ENCODE measurements around the gene PARP3. TPM values are rescaled to one million over a fixed set of nuclear protein-coding genes. Genes with fewer than 3 reads are reported as not detected.

The PARP3 gene
- polyA plus RNA-seq, 2 of the 4 experiments (the other 2 are of a cell fraction) = 7.6 to 11.0 TPM

DNA sequence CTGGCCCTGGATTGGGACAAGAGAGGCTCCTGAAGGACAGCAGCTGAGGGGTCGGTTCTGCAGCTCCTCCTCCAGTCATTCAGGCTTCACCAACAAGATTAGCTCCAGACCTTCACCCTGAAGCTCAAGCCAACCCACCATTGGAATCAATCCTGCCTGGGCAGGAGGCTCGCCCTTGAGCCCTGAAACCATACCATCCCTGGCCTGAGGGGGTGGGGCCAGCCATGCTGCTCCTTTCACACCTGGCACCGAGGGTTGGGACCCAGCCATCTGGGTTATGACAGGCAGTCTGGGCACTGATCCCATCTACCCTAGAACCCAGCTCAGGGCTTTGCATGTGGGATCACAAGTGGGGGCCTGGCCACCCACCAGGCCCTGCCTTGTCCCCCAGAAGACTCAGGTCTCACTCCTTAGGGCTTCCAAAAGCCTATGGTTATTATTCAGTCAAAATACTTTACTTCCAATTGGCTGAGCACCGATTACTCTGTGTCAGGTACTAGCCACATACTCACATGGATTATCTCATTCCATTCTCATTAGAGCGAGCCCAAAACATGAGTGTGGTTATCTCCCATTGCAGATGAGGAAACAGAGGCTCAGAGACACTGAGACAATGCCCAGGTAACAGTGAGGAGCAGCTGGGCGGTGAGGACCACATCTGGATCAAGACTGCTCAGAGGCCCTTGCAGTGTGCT lies 28.6 kb downstream of the PARP3 start:
- Histone ChIP-seq H3K9me3 (no peaks in the 10 kb centered on the region), H3K4me3 (no peak overlapping the region), H3K27ac (no peak overlapping the region), H3K4me1 (peaks cover 26% of the 10 kb centered on the region), H3K4me2 (no peak overlapping the region)
- ATAC-seq (no peak), DNase-seq (ENCODE audit: low read depth in 1 of 2, low spot score in 1 of 2) (no peak), FAIRE-seq (no peak)
- CTCF ChIA-PET = interaction anchor here (0.8 to 7.1 kb wide), 3 partner anchors 12 to 477 kb away, joined by 3 to 53 read pairs (median 37); partner anchors contain the start of genes ACY1, PARP3 and RRP9
- POLR2A ChIA-PET = no interaction called here
- TF ChIP-seq ESRRA (IDR thresholded peaks at IDR 0.05; ENCODE audit: borderline replicate concordance, low read length) (no peak), JUN (IDR thresholded peaks at IDR 0.05) (no peak), PHF8 (IDR thresholded peaks at IDR 0.05; ENCODE audit: borderline replicate concordance, low read depth) (no peak), HES2 (IDR thresholded peaks at IDR 0.05) (no peak), TP53 (CRISPR knock-in tag; IDR thresholded peaks at IDR 0.05) (no peak), CBX8 (IDR thresholded peaks at IDR 0.05) (no peak), REST (IDR thresholded peaks at IDR 0.05) (no peak), FOSB (CRISPR knock-in tag; IDR thresholded peaks at IDR 0.05) (no peak), CHD2 (IDR thresholded peaks at IDR 0.05; ENCODE audit: low read length, partially characterized antibody) (no peak), RARB (CRISPR knock-in tag; IDR thresholded peaks at IDR 0.05) (no peak), CEBPB (IDR thresholded peaks at IDR 0.05) (no peak), JUNB (IDR thresholded peaks at IDR 0.05) (no peak), EHMT2 (IDR thresholded peaks at IDR 0.05; ENCODE audit: low read depth) (no peak), KDM1A (IDR thresholded peaks at IDR 0.05; ENCODE audit: low read depth) (no peak), POLR2A (IDR thresholded peaks at IDR 0.05; ENCODE audit: low read length) (no peak), ZSCAN20 (CRISPR knock-in tag; IDR thresholded peaks at IDR 0.05) (no peak), RNF2 (IDR thresholded peaks at IDR 0.05; ENCODE audit: borderline replicate concordance, low read depth) (no peak), POLR2AphosphoS2 (conservative IDR thresholded peaks at IDR 0.05; ENCODE audit: low read length) (no peak), RCOR1 (IDR thresholded peaks at IDR 0.05; ENCODE audit: low read depth, low read length) (no peak)
- 81% methylated on average over 6 of the region's 6 CpGs for WGBS (ENCODE audit: missing lambda C conversion rate)

DNA sequence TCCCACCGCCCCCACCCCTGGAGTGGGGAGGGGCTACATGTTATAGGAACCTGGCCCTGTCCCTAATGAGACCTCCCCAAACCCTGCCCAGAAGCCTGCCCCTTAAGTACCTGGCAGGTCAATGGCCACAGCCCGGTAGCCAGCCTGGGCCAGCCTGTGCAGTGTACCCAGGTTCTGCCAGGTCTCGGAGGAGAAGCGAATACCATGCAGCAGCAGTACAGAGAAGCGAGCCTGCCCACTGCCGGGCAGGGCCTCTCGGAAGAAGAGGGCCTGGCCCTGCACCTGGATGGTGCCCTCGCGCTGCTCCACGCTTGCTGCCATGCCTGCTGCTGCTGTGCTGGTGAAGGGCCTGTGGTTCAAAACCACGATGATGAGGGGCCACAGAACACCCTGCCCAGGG lies 29.2 kb downstream of the PARP3 start:
- ATAC-seq (no peak), DNase-seq (ENCODE audit: low read depth in 1 of 2, low spot score in 1 of 2) (no peak), FAIRE-seq (no peak)
- H3K4me2 ChIP-seq = no peak overlapping the region
- ChIA-PET CTCF (interaction anchor here (0.8 to 7.1 kb wide), 2 partner anchors 12 to 477 kb away, joined by 3 to 53 read pairs; partner anchors contain the start of gene ACY1), POLR2A (no interaction called here)
- no peaks in the 10 kb centered on the region for H3K9me3 ChIP-seq
- no CpG with 5 or more reads among the region's 11 CpGs for WGBS (ENCODE audit: missing lambda C conversion rate)
- H3K4me1 ChIP-seq = peaks cover 26% of the 10 kb centered on the region
- H3K4me3 ChIP-seq = no peak overlapping the region
- no peak overlapping the region for H3K27ac ChIP-seq
- TF ChIP-seq, protein P1, sequence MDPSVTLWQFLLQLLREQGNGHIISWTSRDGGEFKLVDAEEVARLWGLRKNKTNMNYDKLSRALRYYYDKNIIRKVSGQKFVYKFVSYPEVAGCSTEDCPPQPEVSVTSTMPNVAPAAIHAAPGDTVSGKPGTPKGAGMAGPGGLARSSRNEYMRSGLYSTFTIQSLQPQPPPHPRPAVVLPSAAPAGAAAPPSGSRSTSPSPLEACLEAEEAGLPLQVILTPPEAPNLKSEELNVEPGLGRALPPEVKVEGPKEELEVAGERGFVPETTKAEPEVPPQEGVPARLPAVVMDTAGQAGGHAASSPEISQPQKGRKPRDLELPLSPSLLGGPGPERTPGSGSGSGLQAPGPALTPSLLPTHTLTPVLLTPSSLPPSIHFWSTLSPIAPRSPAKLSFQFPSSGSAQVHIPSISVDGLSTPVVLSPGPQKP (IDR thresholded peaks at IDR 0.05; ENCODE audit: low read depth, low read length) = no peak
- TF ChIP-seq KDM5A (IDR thresholded peaks at IDR 0.05) (no peak), CHD2 (IDR thresholded peaks at IDR 0.05; ENCODE audit: low read length, partially characterized antibody) (no peak), REST (IDR thresholded peaks at IDR 0.05) (no peak), POLR2AphosphoS2 (conservative IDR thresholded peaks at IDR 0.05; ENCODE audit: low read length) (no peak), CBX2 (IDR thresholded peaks at IDR 0.05; ENCODE audit: borderline replicate concordance, low read depth) (no peak), SMC3 (IDR thresholded peaks at IDR 0.05) (no peak), HDAC2 (IDR thresholded peaks at IDR 0.05) (no peak), NPAS2 (CRISPR knock-in tag; IDR thresholded peaks at IDR 0.05; ENCODE audit: borderline replicate concordance) (no peak), KDM1A (IDR thresholded peaks at IDR 0.05; ENCODE audit: low read depth) (no peak), CBX8 (IDR thresholded peaks at IDR 0.05) (no peak), USF2 (IDR thresholded peaks at IDR 0.05) (no peak)
- TF ChIP-seq, protein P2, sequence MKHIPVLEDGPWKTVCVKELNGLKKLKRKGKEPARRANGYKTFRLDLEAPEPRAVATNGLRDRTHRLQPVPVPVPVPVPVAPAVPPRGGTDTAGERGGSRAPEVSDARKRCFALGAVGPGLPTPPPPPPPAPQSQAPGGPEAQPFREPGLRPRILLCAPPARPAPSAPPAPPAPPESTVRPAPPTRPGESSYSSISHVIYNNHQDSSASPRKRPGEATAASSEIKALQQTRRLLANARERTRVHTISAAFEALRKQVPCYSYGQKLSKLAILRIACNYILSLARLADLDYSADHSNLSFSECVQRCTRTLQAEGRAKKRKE (CRISPR knock-in tag; IDR thresholded peaks at IDR 0.05; ENCODE audit: low read depth) = no peak

All from A549 (cell line).